HEK293 (cell line): ENCODE measurements around the gene SAFB.

Experiments used
- CTCF ChIA-PET: fragments of 350-600 bp; formaldehyde crosslinking; extraction: SDS; loops from one replicate; lab custom pipeline; 2021; ENCODE audit warnings: antibody characterized with exemption; lab: Yijun Ruan, JAX
- POLR2A ChIA-PET: fragments of 300-600 bp; formaldehyde crosslinking; extraction: SDS; loops from one replicate; lab custom pipeline; 2020; ENCODE audit warnings: antibody characterized with exemption, inconsistent platforms; lab: Yijun Ruan, JAX
- H3K27ac ChIP-seq: fragments of 200-500 bp; sonication (Bioruptor generic); 2 replicates; pipeline ENCODE4 v1.5.1; 2014; ENCODE audit warnings: low read depth, low read length, control low read depth, inconsistent platforms; ENCODE audit errors: extremely low read depth
- H3K36me3 ChIP-seq, 2 experiments: fragments of 200-500 bp in 1 of 2; sonication (Bioruptor generic) in 1 of 2; 1 replicate in 1 of 2; 2 replicates in 1 of 2; pipeline ENCODE4 v1.5.1; 2014 to 2017; ENCODE audit warnings: inconsistent platforms in 2 of 2, low read length in 2 of 2; ENCODE audit not compliant: control insufficient read depth in 2 of 2, insufficient read depth in 1 of 2
- H3K4me1 ChIP-seq: fragments of 200-500 bp; sonication (Bioruptor generic); 2 replicates; pipeline ENCODE4 v1.5.1; 2014; ENCODE audit warnings: mild to moderate bottlenecking, low read length, inconsistent platforms; ENCODE audit not compliant: control insufficient read depth, insufficient read depth
- H3K4me3 ChIP-seq: 2 replicates; pipeline ENCODE4 v1.5.1; 2011; ENCODE audit warnings: low read depth, mild to moderate bottlenecking, control low read depth, low read length, moderate library complexity
- H3K9me3 ChIP-seq: fragments of 200-500 bp; sonication (Bioruptor generic); 2 replicates; pipeline ENCODE4 v1.5.1; 2014; ENCODE audit warnings: low read depth, low read length, inconsistent platforms; ENCODE audit not compliant: control insufficient read depth, insufficient read depth
- BCL11A ChIP-seq: fragments of 450-650 bp; formaldehyde crosslinking; IDR thresholded peaks from 2 replicates; pipeline ENCODE4 v1.5.1; 2016; ENCODE audit warnings: low read depth, missing biosample characterization, missing genetic modification characterization
- BCL11B ChIP-seq: fragments of 450-650 bp; formaldehyde crosslinking; IDR thresholded peaks from 2 replicates; pipeline ENCODE4 v1.5.1; 2016; ENCODE audit warnings: low read depth, missing biosample characterization, missing genetic modification characterization
- KLF1 ChIP-seq: fragments of 450-650 bp; formaldehyde crosslinking; IDR thresholded peaks from 2 replicates; pipeline ENCODE4 v1.5.1; 2016; ENCODE audit warnings: missing biosample characterization, missing genetic modification characterization
- KLF17 ChIP-seq: fragments of 450-650 bp; formaldehyde crosslinking; IDR thresholded peaks from 2 replicates; pipeline ENCODE4 v1.5.1; 2016; ENCODE audit warnings: missing biosample characterization, missing genetic modification characterization
- KLF9 ChIP-seq: fragments of 450-650 bp; formaldehyde crosslinking; IDR thresholded peaks from 2 replicates; pipeline ENCODE4 v1.5.1; 2016; ENCODE audit warnings: missing biosample characterization, missing genetic modification characterization, low read depth
- PRDM1 ChIP-seq: fragments of 450-650 bp; formaldehyde crosslinking; IDR thresholded peaks from 2 replicates; pipeline ENCODE4; 2016; ENCODE audit warnings: missing biosample characterization, missing genetic modification characterization
- SCRT1 ChIP-seq: fragments of 450-650 bp; formaldehyde crosslinking; IDR thresholded peaks from 2 replicates; pipeline ENCODE4 v1.5.1; 2016; ENCODE audit warnings: missing biosample characterization, missing genetic modification characterization, borderline replicate concordance
- SCRT2 ChIP-seq: fragments of 450-650 bp; formaldehyde crosslinking; IDR thresholded peaks from 2 replicates; pipeline ENCODE4 v1.5.1; 2016; ENCODE audit warnings: missing biosample characterization, missing genetic modification characterization
- SETDB1 ChIP-seq: IDR thresholded peaks from one replicate; pipeline ENCODE4 v1.6.1; 2017; ENCODE audit warnings: mild to moderate bottlenecking, low read length, moderate library complexity, mixed read lengths; ENCODE audit not compliant: insufficient read length
- SP2 ChIP-seq: fragments of 450-650 bp; formaldehyde crosslinking; IDR thresholded peaks from 2 replicates; pipeline ENCODE4 v1.5.1; 2016; ENCODE audit warnings: missing biosample characterization, missing genetic modification characterization
- SP7 ChIP-seq: fragments of 450-650 bp; formaldehyde crosslinking; IDR thresholded peaks from 2 replicates; pipeline ENCODE4 v1.5.1; 2016; ENCODE audit warnings: missing biosample characterization, missing genetic modification characterization
- ZBTB8A ChIP-seq: fragments of 450-650 bp; formaldehyde crosslinking; IDR thresholded peaks from 2 replicates; pipeline ENCODE4 v1.5.1; 2016; ENCODE audit warnings: missing biosample characterization, missing genetic modification characterization
- ZFHX2 ChIP-seq: fragments of 450-650 bp; formaldehyde crosslinking; conservative IDR thresholded peaks from 2 replicates; pipeline ENCODE4 v1.5.1; 2016; ENCODE audit warnings: missing biosample characterization, missing genetic modification characterization
- ZNF133 ChIP-seq: fragments of 450-650 bp; formaldehyde crosslinking; IDR thresholded peaks from 2 replicates; pipeline ENCODE4 v1.5.1; 2016; ENCODE audit warnings: missing biosample characterization, missing genetic modification characterization
- ZNF155 ChIP-seq: fragments of 450-650 bp; formaldehyde crosslinking; IDR thresholded peaks from 2 replicates; pipeline ENCODE4 v1.5.1; 2016; ENCODE audit warnings: missing biosample characterization, missing genetic modification characterization
- ZNF335 ChIP-seq: fragments of 450-650 bp; formaldehyde crosslinking; conservative IDR thresholded peaks from 2 replicates; pipeline ENCODE4 v1.5.1; 2016; ENCODE audit warnings: missing biosample characterization, missing genetic modification characterization
- ZNF404 ChIP-seq: fragments of 450-650 bp; formaldehyde crosslinking; IDR thresholded peaks from 2 replicates; pipeline ENCODE4 v1.5.1; 2017; ENCODE audit warnings: missing biosample characterization, missing genetic modification characterization
- ZNF513 ChIP-seq: fragments of 450-650 bp; IDR thresholded peaks from 2 replicates; pipeline ENCODE4 v1.5.1; 2018; ENCODE audit warnings: missing biosample characterization, missing genetic modification characterization
- ZNF548 ChIP-seq: fragments of 450-650 bp; formaldehyde crosslinking; IDR thresholded peaks from 2 replicates; pipeline ENCODE4 v1.5.1; 2016; ENCODE audit warnings: missing biosample characterization, missing genetic modification characterization
- ZNF600 ChIP-seq: fragments of 450-650 bp; formaldehyde crosslinking; IDR thresholded peaks from 2 replicates; pipeline ENCODE4 v1.5.1; 2016; ENCODE audit warnings: missing biosample characterization, missing genetic modification characterization
- ZNF654 ChIP-seq: fragments of 450-650 bp; formaldehyde crosslinking; IDR thresholded peaks from 2 replicates; pipeline ENCODE4 v1.5.1; 2016; ENCODE audit warnings: low read depth, missing biosample characterization, missing genetic modification characterization
- ZNF660 ChIP-seq: fragments of 450-650 bp; IDR thresholded peaks from 2 replicates; pipeline ENCODE4 v1.5.1; 2018; ENCODE audit warnings: missing biosample characterization, mild to moderate bottlenecking, missing genetic modification characterization
- ZNF677 ChIP-seq: fragments of 450-650 bp; IDR thresholded peaks from 2 replicates; pipeline ENCODE4 v1.5.0; 2018; ENCODE audit warnings: missing biosample characterization, mild to moderate bottlenecking, missing genetic modification characterization, moderate library complexity
- ZNF791 ChIP-seq: fragments of 450-650 bp; formaldehyde crosslinking; IDR thresholded peaks from 2 replicates; pipeline ENCODE4 v1.5.1; 2016; ENCODE audit warnings: missing biosample characterization, missing genetic modification characterization
- TF ChIP-seq, protein P1 (sequence below): fragments of 450-650 bp; formaldehyde crosslinking; IDR thresholded peaks from 2 replicates; pipeline ENCODE4 v1.5.1; 2017; ENCODE audit warnings: missing biosample characterization, missing genetic modification characterization
- TF ChIP-seq, protein P2 (sequence below): fragments of 450-650 bp; formaldehyde crosslinking; IDR thresholded peaks from 2 replicates; pipeline ENCODE4 v1.5.1; 2016; ENCODE audit warnings: missing biosample characterization, missing genetic modification characterization
- TF ChIP-seq, protein P3 (sequence below): fragments of 450-650 bp; formaldehyde crosslinking; optimal IDR thresholded peaks from 2 replicates; pipeline ENCODE3; 2016; ENCODE audit warnings: missing biosample characterization, mild to moderate bottlenecking, missing genetic modification characterization

The SAFB gene

DNA sequence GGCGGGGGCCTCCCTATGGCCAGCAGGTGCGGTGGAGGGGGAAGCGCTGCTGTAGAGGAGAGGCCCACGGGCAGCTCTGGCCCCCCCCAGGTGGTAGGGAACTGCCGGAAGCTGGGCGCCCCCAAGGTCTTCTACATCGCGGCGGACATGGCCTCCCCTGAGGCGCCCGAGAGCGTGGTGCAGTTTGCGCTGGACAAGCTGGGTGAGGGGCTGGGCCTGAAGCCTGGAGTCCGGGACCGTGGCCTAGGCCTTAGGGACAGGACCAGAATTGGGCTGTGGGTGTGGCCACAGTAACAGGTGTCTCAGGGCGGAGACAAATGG, 63.4 kb downstream of the SAFB start:
- no peak for TF ChIP-seq ZNF677 (tag by site-specific recombination)
- no peak for TF ChIP-seq ZNF404
- peak; percentile 93 for TF ChIP-seq SCRT1 (tag by site-specific recombination)
- no peak for TF ChIP-seq ZNF791 (tag by site-specific recombination)
- no peak for TF ChIP-seq KLF17
- no peak for TF ChIP-seq KLF9 (tag by site-specific recombination)
- peak; percentile 88 for TF ChIP-seq KLF1 (tag by site-specific recombination)
- no peak for TF ChIP-seq SETDB1
- TF ChIP-seq ZNF513 (tag by site-specific recombination) = no peak
- TF ChIP-seq SCRT2 (tag by site-specific recombination) = peak; percentile 99
- TF ChIP-seq ZNF548 (tag by site-specific recombination) = no peak
- TF ChIP-seq, protein P1, sequence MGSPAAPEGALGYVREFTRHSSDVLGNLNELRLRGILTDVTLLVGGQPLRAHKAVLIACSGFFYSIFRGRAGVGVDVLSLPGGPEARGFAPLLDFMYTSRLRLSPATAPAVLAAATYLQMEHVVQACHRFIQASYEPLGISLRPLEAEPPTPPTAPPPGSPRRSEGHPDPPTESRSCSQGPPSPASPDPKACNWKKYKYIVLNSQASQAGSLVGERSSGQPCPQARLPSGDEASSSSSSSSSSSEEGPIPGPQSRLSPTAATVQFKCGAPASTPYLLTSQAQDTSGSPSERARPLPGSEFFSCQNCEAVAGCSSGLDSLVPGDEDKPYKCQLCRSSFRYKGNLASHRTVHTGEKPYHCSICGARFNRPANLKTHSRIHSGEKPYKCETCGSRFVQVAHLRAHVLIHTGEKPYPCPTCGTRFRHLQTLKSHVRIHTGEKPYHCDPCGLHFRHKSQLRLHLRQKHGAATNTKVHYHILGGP (tag by site-specific recombination) = no peak
- TF ChIP-seq, all 188 proteins: peak for 3
- Histone ChIP-seq H3K36me3 (peaks cover 0 to 11% of the 10 kb centered on the region in 2 experiments; a peak in 2 of 3 replicates), H3K27ac (no peak overlapping the region), H3K9me3 (no peaks in the 10 kb centered on the region), H3K4me3 (no peak overlapping the region; the same call in 1 of the 2 replicates), H3K4me1 (no peaks in the 10 kb centered on the region)
- ChIA-PET POLR2A (interaction anchor here (0.5 to 1.9 kb wide), 8 partner anchors 10 to 64 kb away, joined by 3 to 16 read pairs (median 4); partner anchors contain the start of genes CATSPERD, LONP1, SAFB and SAFB2), CTCF (interaction anchor here (0.7 to 2.2 kb wide), 10 partner anchors 9 to 831 kb away, joined by 3 to 9 read pairs (median 4); no protein-coding TSS in a partner anchor)

DNA sequence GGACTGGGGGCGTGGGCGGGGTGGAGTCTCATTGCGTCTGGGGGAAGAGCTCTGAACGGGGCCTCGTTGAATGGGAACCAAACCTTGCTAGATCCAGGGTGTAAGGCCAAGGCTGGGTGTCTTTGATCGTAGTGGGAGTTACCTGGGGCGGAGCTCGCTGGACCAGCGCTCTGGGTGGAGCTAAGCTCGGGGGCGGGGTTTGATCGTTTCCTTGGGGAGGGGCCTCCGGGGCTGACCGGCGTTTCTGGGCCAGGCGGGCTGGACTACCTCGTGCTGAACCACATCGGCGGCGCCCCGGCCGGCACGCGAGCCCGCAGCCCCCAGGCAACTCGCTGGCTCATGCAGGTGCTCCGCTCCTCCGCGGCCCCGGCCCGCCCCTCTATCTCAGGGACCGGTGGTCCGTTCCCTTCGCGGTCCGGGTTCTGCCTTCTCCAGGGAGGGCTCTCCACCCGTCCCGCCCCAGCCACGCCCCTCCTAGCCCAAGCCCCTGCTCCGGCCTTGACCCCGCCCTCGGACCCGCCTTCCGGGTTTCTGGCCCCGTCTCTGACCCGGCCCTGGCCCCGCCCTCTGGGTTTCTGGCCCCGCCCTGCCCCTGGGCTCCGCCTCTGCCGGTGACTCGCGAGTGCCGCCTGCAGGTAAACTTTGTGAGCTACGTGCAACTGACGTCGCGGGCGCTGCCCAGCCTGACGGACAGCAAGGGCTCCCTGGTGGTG, 63.9 kb downstream of the SAFB start:
- POLR2A ChIA-PET = interaction anchor here (0.5 to 1.9 kb wide), 15 partner anchors 9 to 820 kb away, joined by 3 to 16 read pairs (median 3); partner anchors contain the start of genes CATSPERD, LONP1, PLIN3 and RANBP3
- peaks cover 0 to 16% of the 10 kb centered on the region in 2 experiments; a peak in 2 of 3 replicates for H3K36me3 ChIP-seq
- no peak overlapping the region for H3K27ac ChIP-seq
- CTCF ChIA-PET = interaction anchor here (0.5 to 2.2 kb wide), 20 partner anchors 10 to 1951 kb away, joined by 3 to 12 read pairs (median 3); partner anchors contain the start of gene CATSPERD
- H3K9me3 ChIP-seq = no peaks in the 10 kb centered on the region
- H3K4me3 ChIP-seq = peak overlapping the region; percentile 58
- H3K4me1 ChIP-seq = no peaks in the 10 kb centered on the region
- TF ChIP-seq ZBTB8A = 0 out of 2 replicates have a peak, but pooled peaks have one; percentile 23
- TF ChIP-seq ZNF660 (tag by site-specific recombination) = 0 out of 2 replicates have a peak, but pooled peaks have one; percentile 28
- peak; percentile 57 for TF ChIP-seq ZNF654
- peak; percentile 81; the same call in 1 of the 2 replicates for TF ChIP-seq BCL11B
- peak; percentile 97 for TF ChIP-seq KLF9 (tag by site-specific recombination)
- TF ChIP-seq BCL11A (tag by site-specific recombination) = 0 out of 2 replicates have a peak, but pooled peaks have one; percentile 23
- peak; percentile 87 for TF ChIP-seq ZNF600 (tag by site-specific recombination)
- peak; percentile 96 for TF ChIP-seq SP2
- peak; percentile 73 for TF ChIP-seq SP7
- peak; percentile 63 for TF ChIP-seq ZNF335 (tag by site-specific recombination)
- TF ChIP-seq ZNF133 (tag by site-specific recombination) = no peak
- TF ChIP-seq ZFHX2 (tag by site-specific recombination) = peak; percentile 65
- TF ChIP-seq SCRT2 (tag by site-specific recombination) = peak; percentile 29
- TF ChIP-seq, protein P2, sequence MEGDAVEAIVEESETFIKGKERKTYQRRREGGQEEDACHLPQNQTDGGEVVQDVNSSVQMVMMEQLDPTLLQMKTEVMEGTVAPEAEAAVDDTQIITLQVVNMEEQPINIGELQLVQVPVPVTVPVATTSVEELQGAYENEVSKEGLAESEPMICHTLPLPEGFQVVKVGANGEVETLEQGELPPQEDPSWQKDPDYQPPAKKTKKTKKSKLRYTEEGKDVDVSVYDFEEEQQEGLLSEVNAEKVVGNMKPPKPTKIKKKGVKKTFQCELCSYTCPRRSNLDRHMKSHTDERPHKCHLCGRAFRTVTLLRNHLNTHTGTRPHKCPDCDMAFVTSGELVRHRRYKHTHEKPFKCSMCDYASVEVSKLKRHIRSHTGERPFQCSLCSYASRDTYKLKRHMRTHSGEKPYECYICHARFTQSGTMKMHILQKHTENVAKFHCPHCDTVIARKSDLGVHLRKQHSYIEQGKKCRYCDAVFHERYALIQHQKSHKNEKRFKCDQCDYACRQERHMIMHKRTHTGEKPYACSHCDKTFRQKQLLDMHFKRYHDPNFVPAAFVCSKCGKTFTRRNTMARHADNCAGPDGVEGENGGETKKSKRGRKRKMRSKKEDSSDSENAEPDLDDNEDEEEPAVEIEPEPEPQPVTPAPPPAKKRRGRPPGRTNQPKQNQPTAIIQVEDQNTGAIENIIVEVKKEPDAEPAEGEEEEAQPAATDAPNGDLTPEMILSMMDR (tag by site-specific recombination) = peak; percentile 93
- TF ChIP-seq KLF1 (tag by site-specific recombination) = peak; percentile 97
- TF ChIP-seq PRDM1 (tag by site-specific recombination) = no peak
- TF ChIP-seq, protein P3, sequence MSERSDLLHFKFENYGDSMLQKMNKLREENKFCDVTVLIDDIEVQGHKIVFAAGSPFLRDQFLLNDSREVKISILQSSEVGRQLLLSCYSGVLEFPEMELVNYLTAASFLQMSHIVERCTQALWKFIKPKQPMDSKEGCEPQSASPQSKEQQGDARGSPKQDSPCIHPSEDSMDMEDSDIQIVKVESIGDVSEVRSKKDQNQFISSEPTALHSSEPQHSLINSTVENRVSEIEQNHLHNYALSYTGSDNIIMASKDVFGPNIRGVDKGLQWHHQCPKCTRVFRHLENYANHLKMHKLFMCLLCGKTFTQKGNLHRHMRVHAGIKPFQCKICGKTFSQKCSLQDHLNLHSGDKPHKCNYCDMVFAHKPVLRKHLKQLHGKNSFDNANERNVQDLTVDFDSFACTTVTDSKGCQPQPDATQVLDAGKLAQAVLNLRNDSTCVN (tag by site-specific recombination) = peak; percentile 42
- TF ChIP-seq ZNF155 = no peak
